ENCODE data around the gene KLRF2. TPM values are rescaled to one million over a fixed set of nuclear protein-coding genes. Genes with fewer than 3 reads are reported as not detected.

KLRF2 gene
- total RNA-seq, 1 experiment from 2014 or later, result not detected

DNA sequence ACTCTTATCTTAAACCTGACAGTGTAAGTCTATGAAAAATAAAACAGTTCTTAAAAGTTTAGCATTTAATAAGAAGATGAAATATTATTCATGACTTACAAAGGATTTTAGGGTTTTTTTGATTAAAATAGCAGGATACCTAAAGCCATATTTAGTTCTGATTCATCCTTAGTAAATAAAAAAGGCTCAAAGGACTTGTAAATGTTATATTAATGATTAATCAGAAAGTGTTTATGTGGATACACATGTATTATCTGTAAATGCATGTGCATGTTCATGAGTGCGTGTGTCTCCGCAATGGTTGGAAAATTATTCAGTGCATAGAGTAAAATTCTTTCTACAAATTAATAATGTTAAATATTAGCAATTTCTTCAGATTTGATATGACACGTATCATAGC, 49.6 kb upstream of the KLRF2 start:
- H2BK15ac ChIP-seq (ENCODE audit: low read depth, low read length), result no peak overlapping the region
- no peak overlapping the region for H2AK5ac ChIP-seq (ENCODE audit: insufficient read length, low read length)
- no peaks in the 10 kb centered on the region for H4K20me1 ChIP-seq (ENCODE audit: control insufficient read depth, insufficient read depth, insufficient read length)
- no peak overlapping the region for H3K27ac ChIP-seq (ENCODE audit: insufficient read length, low read depth, low read length)
- H3K27me3 ChIP-seq (ENCODE audit: insufficient read depth, low read length), result no peaks in the 10 kb centered on the region
- H3K14ac ChIP-seq (ENCODE audit: insufficient read depth, low read length), result no peak overlapping the region
- no peak overlapping the region for H3K56ac ChIP-seq (ENCODE audit: insufficient read length, low read depth, low read length)
- H2BK120ac ChIP-seq (ENCODE audit: low read depth, low read length, poor library complexity, severe bottlenecking), result no peak overlapping the region
- no peaks in the 10 kb centered on the region for H3K79me2 ChIP-seq (ENCODE audit: insufficient read depth, low read length)
- H2BK20ac ChIP-seq (ENCODE audit: low read depth, low read length, poor library complexity, severe bottlenecking), result no peak overlapping the region
- H3T11ph ChIP-seq (ENCODE audit: low read length), result no peak overlapping the region
- no peak overlapping the region for H2AFZ ChIP-seq (ENCODE audit: low read length)
- no peak overlapping the region for H2BK5ac ChIP-seq (ENCODE audit: insufficient read length, low read length)
- H3K9me3 ChIP-seq (ENCODE audit: control insufficient read depth, low read depth, low read length), result no peaks in the 10 kb centered on the region
- no peak overlapping the region for H2BK12ac ChIP-seq (ENCODE audit: insufficient read length, low read depth, low read length)
- peaks cover 0 to 3% of the 10 kb centered on the region in 2 experiments; a peak in 2 of 4 replicates for H3K4me1 Mint-ChIP-seq
- no peak overlapping the region for H4K5ac ChIP-seq (ENCODE audit: insufficient read length, low read depth, low read length)
- no peaks in the 10 kb centered on the region; the same call in 1 of the 2 replicates for H3K4me1 ChIP-seq (ENCODE audit: insufficient read depth, low read length)
- H4K8ac ChIP-seq (replicated peaks; ENCODE audit: insufficient read length, low read depth, low read length), result no peak overlapping the region
- no peak for DNase-seq
- no peak overlapping the region for H4K91ac ChIP-seq (ENCODE audit: insufficient read length, low read depth, low read length)
- H3K27me3 Mint-ChIP-seq (ENCODE audit: low read depth), result no peaks in the 10 kb centered on the region
- H3K4ac ChIP-seq (ENCODE audit: low read depth, low read length), result no peak overlapping the region
- WGBS (ENCODE audit: extremely low coverage, insufficient read length, low lambda C conversion rate), result no CpG with 5 or more reads among the region's 3 CpGs
- H3K4me3 Mint-ChIP-seq, result no peak overlapping the region
- no peak overlapping the region for H3K4me2 ChIP-seq (ENCODE audit: insufficient read depth, insufficient read length, low read length)
- H3K79me1 ChIP-seq (ENCODE audit: insufficient read depth, low read depth, low read length, poor library complexity, severe bottlenecking), result no peaks in the 10 kb centered on the region
- H3K23me2 ChIP-seq (ENCODE audit: insufficient read length, low read depth, low read length, poor library complexity, severe bottlenecking), result no peaks in the 10 kb centered on the region
- no peaks in the 10 kb centered on the region for H3K9me3 Mint-ChIP-seq
- TF ChIP-seq, protein P1, sequence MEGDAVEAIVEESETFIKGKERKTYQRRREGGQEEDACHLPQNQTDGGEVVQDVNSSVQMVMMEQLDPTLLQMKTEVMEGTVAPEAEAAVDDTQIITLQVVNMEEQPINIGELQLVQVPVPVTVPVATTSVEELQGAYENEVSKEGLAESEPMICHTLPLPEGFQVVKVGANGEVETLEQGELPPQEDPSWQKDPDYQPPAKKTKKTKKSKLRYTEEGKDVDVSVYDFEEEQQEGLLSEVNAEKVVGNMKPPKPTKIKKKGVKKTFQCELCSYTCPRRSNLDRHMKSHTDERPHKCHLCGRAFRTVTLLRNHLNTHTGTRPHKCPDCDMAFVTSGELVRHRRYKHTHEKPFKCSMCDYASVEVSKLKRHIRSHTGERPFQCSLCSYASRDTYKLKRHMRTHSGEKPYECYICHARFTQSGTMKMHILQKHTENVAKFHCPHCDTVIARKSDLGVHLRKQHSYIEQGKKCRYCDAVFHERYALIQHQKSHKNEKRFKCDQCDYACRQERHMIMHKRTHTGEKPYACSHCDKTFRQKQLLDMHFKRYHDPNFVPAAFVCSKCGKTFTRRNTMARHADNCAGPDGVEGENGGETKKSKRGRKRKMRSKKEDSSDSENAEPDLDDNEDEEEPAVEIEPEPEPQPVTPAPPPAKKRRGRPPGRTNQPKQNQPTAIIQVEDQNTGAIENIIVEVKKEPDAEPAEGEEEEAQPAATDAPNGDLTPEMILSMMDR (conservative IDR thresholded peaks at IDR 0.05), result no peak
- H3K36me3 Mint-ChIP-seq (ENCODE audit: insufficient read depth in 1 of 3, low read depth in 3 of 3), result no peaks in the 10 kb centered on the region
- no peak overlapping the region for H3K23ac ChIP-seq (ENCODE audit: insufficient read length, low read depth, low read length)
- H3K18ac ChIP-seq (ENCODE audit: insufficient read length, low read depth, low read length), result no peak overlapping the region
- H3K9ac ChIP-seq (ENCODE audit: extremely low read depth, insufficient read length, low read length), result no peak overlapping the region
- no peak overlapping the region for H3K27ac Mint-ChIP-seq

All from H9 (cell line).